ENCODE measurements around the gene AFF4.

DNA sequence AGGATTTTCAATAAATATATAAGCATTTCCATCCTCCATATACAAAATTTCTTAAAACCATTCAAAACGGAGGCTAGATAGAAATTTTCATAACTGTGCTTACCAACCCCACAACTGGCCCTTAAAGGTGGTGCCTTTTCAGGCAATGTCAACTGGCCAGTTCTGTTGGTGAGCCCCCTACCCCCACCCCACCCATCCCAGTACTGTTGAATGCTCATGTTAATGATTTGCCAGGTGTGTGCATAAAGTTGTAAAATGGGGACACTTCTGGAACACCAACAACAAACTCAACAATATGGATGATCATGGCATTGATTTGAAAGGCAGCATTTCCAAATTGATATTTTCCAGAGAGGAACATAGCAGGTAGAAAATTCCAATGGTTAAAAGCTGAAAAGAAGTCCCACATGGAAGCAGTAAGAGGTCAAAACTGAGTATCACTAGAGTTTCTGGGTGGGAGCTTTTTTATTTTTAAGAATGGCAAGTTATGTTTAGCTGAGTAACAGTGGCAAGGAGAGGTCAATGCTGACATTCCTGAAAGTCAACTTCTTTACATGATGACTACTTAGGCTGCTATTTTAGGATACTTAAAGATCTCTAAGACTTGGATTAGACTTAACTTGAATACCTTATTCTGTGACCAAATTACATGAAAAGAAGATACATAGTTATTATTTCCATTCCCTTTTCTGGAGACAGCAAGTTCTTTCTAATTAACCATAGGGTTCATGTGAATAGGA lies 87.2 kb downstream of the AFF4 start:
- TF ChIP-seq, protein P1, sequence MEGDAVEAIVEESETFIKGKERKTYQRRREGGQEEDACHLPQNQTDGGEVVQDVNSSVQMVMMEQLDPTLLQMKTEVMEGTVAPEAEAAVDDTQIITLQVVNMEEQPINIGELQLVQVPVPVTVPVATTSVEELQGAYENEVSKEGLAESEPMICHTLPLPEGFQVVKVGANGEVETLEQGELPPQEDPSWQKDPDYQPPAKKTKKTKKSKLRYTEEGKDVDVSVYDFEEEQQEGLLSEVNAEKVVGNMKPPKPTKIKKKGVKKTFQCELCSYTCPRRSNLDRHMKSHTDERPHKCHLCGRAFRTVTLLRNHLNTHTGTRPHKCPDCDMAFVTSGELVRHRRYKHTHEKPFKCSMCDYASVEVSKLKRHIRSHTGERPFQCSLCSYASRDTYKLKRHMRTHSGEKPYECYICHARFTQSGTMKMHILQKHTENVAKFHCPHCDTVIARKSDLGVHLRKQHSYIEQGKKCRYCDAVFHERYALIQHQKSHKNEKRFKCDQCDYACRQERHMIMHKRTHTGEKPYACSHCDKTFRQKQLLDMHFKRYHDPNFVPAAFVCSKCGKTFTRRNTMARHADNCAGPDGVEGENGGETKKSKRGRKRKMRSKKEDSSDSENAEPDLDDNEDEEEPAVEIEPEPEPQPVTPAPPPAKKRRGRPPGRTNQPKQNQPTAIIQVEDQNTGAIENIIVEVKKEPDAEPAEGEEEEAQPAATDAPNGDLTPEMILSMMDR (IDR thresholded peaks at IDR 0.05) = no peak
- no peak for TF ChIP-seq POLR2A (IDR thresholded peaks at IDR 0.05)
- TF ChIP-seq POLR2AphosphoS5 (IDR thresholded peaks at IDR 0.05) = no peak
- no peak for TF ChIP-seq EP300 (IDR thresholded peaks at IDR 0.05)

Data from gastroesophageal sphincter (tissue), 3 donors.